ENCODE measurements around the gene LRRC71.
A peak's percentile ranks its signal among the peaks of the same experiment; 100 is the strongest.

LRRC71 gene

DNA sequence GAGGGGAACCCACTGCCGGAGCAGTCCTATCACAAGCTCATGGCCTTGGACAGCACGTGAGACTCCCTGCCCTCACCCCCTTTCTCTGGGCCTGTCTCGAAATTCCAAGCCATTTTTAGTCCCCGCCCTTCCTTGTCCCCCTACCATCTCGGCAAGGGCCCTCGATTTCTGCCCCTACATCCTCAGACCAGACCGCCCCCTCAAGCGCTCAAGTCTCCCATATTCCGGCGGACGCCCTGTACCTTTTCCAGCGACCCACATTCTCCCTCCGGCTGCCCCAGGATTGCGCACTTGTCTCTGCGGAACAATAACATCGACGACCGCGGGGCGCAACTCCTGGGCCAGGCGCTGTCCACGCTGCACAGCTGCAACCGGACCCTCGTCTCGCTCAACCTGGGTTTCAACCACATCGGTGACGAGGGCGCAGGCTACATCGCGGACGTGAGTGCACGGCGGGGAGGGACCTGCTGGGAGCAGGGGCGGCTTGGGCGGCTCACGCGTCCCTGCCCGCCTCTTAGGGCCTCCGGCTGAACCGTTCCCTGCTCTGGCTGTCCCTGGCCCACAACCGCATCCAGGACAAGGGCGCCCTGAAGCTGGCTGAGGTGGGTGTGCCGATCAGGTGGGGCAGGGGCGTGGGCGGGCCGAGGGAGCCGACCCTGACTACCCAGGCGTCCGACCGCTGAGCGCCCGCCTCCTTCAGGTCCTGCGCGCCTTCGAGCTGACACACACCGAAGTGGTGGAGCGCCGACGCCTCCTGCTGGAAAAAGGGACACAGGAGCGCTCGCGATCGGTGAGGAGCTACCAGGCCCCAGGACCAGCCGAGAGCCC lies 7.0 kb downstream of the LRRC71 start:
- DNase-seq (ENCODE audit: low read depth in 2 of 2), result peak; percentile 52 to 63

- no peak for DNase-seq (ENCODE audit: low read depth in 2 of 2)
These were observed 7.7 kb downstream of the LRRC71 start for GRCh38 chr1:156928043-156928602.

GRCh38 chr1:156929596-156930238 lies 9.3 kb downstream of the LRRC71 start:
- no peak for DNase-seq (ENCODE audit: low read depth in 2 of 2)

- no peak for DNase-seq (ENCODE audit: low read depth in 2 of 2)
These were observed 10.1 kb downstream of the LRRC71 start for GRCh38 chr1:156930483-156930882.

- no peak for DNase-seq (ENCODE audit: low read depth in 2 of 2)
These were observed 10.9 kb downstream of the LRRC71 start for GRCh38 chr1:156931211-156931952.

DNA sequence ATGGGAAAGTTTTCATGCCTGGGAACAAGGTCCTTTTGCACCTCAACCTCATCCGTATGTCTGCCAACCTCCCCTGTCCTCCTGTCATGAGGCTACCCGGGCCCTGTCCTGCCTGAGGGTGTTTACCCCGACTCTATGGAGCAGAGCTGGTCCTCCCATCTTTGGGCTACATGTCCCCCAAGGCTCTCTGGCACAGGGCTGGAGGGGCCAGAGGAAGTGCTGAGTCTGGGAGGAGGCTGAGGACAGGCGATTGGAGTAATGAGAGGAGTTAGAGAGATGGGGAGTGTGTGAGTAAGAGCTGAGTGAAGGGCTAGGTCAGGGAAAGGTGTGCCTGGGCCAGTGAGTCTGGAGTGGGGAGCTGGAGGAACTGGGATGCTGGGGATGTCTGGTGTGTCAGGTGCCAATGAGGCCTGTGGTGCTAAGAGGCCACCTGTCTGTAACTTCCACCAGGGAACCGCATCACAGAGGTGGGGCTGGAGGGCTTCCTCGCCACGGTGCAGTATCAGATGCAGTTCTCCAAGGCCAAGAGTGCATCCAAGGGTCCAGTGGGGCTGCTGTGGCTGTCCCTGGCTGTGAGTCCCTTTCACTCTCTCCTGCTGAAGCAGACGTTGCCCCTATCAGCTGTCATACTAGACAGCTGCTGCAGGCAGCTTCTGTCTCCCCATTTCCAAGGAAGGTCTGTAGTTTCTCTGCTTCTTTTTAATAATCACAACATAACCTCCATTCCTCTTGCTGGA lies 11.7 kb downstream of the LRRC71 start:
- no peak for DNase-seq (ENCODE audit: low read depth in 2 of 2)

GRCh38 chr1:156933136-156933535 lies 12.7 kb downstream of the LRRC71 start:
- DNase-seq (ENCODE audit: low read depth in 2 of 2), result no peak

- DNase-seq (ENCODE audit: low read depth in 2 of 2), result no peak
These were observed 15.2 kb downstream of the LRRC71 start for GRCh38 chr1:156935505-156936128.

DNA sequence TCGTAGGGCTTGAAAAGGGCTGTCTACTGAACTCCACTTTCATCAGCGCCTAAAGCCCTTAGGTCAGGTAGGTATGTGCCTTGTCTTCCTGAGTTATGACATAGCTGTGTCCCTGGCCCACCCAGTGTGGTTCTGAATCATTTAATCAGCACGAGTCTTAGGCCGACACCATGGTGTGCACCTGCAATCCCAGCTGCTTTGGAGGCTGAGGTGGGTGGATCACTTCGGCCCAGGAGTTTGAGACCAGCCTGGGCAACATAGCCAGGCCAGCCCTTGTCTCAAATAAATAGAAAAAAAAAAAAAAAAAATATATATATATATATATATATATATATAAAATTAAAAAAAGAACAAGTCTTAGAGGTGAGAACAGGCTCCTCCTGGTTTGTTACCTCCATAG lies 15.8 kb downstream of the LRRC71 start:
- DNase-seq (ENCODE audit: low read depth in 2 of 2), result no peak

DNA sequence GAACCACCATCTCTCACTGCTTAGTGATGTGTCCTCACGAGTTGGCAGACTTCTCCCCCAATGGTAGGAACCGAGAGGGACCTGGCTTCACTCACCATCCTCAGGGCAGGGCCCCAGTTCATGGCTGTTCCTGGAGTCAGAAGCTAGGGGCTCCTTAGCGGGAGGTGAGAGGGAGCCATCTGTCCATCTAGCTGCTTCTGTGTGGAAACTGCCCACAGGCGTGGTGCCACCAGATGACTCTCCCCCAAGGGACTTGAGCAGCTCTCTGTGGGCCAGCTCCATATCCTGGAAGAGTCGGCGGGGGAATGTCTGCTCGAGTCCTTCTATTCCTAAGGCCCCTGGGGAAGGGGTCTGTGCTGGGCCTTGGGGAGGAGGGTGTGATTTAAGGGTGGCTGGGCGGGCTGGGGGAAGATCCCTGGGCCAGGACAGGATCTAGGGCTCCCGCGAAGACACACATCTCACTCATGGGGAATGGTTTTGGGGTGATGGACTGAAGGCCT lies 16.3 kb downstream of the LRRC71 start:
- no peak for DNase-seq (ENCODE audit: low read depth in 2 of 2)

DNA sequence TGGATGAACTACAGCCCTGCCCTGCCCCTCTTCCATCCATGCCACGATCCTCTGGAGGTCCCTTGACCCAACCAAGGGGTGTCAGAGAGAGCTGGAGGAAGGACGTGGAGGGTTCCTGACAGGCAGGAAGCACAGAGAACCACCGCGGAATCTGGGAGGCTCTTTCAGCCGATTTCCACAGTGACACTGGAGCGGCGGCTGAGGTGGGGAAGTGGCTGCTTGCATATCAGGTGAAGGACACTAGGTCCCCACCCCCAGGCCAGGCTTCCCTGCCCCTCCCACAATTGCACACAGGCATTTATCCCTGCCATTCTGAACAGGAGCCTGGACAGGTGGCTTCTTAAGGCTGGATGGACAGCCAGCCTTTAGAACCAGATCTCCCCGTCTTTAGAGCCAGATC lies 17.5 kb downstream of the LRRC71 start:
- no peak for DNase-seq (ENCODE audit: low read depth in 2 of 2)

DNA sequence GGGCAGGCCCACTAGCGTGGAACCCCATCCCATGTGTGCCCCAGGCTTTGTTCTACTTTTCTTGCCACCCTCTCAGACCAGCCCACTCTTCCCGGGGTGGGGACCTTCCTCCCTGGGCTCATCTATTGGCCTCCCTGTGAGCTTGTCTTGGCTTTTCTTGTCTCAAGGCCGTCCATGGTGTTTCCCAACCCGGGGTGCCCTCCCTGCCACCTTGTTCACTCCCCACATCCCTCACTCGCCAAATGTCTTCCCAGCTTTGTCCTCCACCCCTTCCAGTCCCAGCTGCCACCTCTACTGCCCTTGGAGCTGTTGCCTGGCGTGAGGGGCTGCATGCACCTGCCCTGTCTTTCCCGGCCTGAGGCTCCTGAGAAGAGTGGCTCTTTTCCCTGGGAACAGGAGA lies 18.4 kb downstream of the LRRC71 start:
- no peak for DNase-seq (ENCODE audit: low read depth in 2 of 2)

DNA sequence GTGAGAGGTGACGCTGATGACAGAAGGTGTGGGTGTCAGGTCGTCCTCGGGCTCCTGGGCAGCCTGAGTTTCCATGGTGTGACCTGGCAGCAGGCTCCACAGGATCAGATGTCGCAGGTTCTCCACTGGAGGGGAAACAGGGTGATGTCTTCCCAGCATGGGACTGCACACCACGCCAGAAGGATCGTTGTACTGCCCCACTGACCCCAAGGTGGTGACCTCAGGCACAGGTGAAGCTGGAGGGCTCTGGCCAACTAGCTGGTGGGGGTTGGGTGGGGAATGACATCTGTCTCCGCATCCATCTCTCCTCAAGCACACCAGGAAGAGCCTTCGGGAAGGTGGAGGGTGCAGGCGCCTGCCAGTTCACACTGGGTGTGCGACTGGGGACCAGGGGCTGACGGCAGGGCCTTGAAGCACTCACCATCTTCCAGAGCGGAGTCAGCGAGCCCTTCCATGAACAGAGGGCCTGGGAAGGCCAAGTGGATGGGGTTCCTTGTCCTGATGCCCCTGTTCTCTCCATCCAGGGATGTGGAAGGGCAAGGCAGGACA lies 19.4 kb downstream of the LRRC71 start:
- no peak for DNase-seq (ENCODE audit: low read depth in 2 of 2)

DNA sequence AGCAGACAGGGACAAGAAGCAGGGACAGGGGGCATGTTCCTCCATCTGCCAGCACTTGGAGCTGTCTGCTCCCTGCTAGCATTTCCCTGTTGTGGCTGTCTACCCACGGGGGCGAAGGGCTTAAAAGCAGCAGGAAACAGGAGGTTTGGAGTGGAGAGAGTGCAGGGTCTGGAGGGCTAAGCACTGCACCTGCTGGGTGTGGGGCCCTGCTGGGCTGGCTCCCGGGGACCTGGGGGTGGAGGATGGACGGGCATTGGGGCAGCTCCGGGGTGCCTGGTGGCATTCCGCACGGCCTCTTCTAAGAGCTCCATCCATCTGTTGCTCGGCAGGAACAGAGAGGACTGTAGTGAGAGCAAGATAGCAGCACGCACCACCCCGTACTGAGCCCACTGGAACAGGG lies 21.2 kb downstream of the LRRC71 start:
- DNase-seq (ENCODE audit: low read depth in 2 of 2), result no peak

DNA sequence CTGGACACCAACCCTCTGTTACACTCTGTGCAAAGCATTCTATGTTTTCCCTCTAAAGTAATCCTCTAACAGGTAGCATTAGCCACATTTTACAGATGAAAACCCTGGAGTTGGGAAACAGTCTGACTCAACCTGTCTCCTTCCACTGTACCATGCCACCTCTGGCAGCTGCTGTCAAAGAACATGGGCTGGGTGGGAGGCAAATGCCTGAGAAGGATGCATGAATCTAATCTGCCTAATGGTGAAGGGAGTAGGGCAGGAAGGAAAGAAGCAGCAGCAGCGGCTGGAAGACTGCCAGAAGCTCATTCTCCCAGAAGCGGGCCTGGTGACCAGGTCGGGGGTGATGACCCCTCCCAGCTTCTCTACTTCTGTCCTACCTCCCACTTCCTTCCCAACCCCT lies 21.7 kb downstream of the LRRC71 start:
- no peak for DNase-seq (ENCODE audit: low read depth in 2 of 2)

- no peak for DNase-seq (ENCODE audit: low read depth in 2 of 2)
These were observed 22.1 kb downstream of the LRRC71 start for GRCh38 chr1:156942576-156942975.

- DNase-seq (ENCODE audit: low read depth in 2 of 2), result no peak
These were observed 23.3 kb downstream of the LRRC71 start for GRCh38 chr1:156943756-156944155.

GRCh38 chr1:156944268-156944667 lies 23.8 kb downstream of the LRRC71 start:
- DNase-seq (ENCODE audit: low read depth in 2 of 2), result no peak

- no peak for DNase-seq (ENCODE audit: low read depth in 2 of 2)
These were observed 24.4 kb downstream of the LRRC71 start for GRCh38 chr1:156944848-156945247.

DNA sequence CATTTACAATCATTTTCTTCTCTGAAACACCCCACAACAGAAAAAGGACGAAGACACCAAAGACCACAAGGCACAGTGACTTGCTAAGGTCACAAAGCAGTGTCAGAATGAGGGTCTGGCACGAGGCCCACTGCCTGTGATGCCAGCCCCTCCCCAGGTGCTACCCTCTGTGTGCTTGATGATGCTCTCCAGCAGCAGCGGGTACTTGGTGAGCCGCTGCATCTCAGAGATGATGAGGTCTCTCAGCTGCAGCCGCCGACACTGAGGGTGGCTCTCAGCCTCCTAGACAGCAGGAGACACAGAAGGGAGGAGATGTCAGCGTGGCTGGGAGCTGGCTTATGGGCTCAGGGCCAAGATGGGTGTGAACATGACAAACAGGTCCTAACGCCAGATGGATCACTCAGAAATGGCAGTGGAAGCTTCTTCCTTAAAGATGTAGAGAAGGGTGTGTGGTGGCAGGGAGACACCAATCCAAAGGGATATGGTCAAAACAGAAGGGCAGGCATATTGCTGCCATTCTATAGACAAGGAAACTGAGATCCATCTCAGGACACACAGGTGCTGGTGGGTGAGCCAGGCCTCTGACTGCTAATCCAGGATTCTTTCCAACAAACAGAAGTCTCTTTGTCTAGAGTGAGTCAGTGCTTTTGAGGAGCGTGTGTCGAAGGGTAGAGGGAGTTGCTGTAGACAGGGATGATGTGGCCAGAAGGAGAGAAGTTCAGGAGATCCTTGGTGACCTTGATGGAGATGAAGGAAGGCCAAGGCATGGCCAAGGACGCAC lies 25.6 kb downstream of the LRRC71 start:
- DNase-seq (ENCODE audit: low read depth in 2 of 2), result no peak
